ENCODE measurements around the gene NR5A2.

The NR5A2 gene

DNA sequence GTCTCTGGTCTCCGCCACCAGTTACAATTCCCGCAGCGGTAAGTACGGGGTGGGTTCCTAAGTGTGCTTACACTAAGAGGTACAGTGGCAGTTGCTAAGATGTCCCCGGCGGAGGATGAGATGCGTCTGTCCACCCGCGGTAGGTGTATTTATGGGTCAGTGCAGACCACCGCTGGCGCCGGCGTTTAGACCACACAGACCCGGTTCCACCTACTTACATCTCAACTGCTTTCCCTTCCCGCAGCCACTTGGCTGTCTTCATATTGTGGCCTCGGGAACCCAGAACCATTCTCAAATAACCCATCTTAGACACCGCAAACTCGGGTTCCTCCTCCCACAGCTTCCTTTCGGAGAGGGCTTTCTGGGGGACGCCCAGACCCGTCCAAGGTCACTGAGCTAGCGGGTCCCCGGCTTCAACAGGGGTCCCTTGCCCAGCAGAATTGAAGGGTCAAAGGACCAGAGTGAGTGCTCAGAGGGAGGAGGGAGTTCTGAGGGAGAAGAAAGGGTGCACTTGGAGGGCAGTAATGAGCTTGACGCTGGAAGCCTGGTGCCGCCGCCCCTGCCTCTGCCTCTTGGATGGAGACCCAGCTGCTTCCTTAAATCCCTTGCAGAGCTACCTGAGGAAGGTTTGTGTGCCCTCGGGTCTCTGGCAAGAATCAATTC lies 8.6 kb downstream of the NR5A2 start:
- DNase-seq (ENCODE audit: low read depth in 4 of 4, low spot score in 1 of 4), result no peak

DNA sequence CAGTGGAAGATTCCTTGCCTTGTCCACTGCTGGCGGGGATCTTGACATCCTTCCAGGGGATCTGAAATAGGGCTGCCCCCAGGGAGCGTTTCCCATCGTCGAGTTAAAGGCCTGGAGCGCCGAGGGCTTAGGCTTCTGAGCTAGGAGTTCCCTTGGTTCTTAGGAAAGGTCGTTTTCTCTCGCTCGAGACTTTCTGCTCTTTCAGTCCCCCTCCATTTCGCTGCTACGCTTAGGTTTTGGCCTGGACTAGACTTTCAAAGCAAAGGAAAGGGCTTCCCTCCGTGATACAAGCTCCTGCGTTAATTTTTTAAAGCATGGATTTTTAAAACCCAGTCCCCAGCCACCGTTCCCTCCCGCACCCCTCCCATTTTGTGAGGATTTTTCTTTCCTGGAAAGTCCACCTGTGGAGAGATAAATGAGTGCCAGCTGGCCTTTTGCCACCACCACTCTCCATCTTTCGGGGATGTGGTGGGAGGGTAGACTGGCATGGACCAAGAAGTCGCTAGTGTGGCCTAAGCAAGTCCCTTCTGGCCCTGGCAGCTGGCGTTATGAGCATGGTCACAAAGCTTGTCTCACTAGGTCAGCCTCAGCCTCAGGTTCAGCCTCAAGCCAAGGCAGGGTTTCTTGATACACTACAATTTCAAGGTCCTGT lies 9.2 kb downstream of the NR5A2 start:
- no peak for DNase-seq (ENCODE audit: low read depth in 4 of 4, low spot score in 1 of 4)

DNA sequence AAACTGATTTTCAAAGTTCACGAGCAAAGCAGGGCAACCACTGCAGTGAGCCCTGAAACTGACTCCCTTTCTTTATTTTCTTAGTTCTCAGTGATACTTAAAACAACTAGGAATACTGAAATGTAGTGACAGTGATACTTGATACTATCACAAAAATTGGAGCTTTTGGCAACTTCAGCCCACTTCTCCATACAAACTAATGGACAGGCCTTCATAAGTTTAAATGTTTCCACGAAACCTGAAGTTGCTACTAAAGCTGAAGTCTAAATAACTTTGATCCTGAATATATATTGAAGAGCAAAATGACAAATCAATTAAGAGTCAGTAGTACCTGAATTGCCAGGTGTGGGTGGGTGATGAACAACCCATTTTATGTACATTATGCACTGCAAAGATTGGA lies 10.0 kb downstream of the NR5A2 start:
- DNase-seq (ENCODE audit: low read depth in 4 of 4, low spot score in 1 of 4), result no peak

DNA sequence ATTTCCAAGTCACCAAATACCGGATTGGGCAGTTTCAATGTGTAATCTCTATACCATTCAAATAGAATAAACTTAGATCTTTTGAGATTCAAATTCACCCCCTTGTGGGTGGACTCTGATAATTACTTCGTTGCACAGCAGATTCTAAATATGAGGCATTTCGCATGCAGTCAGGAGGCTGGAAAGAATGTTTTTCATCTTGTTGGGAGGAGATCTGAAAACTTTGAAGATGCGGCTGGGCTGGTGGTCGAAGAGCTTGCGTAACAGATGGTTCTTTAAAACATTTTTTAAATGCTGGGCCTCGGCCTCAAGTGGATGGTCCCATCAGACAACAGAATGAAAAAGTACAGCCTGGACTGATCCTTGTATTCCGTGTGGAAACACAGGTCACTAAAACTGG lies 10.4 kb downstream of the NR5A2 start:
- no peak for DNase-seq (ENCODE audit: low read depth in 4 of 4, low spot score in 1 of 4)

DNA sequence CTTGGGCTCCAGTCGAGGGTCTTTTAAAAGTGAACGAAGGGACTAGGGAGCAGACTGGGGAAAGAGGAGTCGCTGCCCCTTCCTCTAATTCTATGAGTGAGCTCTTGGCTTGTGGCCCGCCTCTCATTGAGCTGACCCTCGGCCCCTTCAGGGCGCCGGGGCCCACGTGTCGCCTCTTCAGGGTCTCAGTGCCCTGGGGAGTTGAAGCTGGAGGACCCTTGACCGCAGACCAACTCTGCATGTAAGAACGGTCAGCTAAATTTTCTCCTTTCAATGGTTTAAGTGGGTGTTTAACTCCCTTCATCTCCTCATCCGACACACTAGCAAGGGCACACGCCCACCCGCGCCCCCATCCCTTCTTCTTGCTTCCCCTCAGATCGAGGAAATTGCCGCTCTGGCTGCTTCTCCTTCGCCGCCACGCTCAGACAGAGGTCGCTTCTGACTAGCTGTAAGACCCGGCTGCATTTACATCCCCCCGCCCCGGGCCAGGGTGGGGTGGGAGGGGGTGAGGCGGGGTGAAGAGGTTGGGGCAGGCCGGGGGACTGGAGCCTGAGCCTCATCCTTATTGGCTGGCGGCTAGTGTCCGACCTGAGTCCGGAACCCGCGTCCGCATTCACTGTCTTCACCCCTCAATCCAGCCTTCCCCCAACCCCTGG lies 10.9 kb downstream of the NR5A2 start:
- no peak for DNase-seq (ENCODE audit: low read depth in 4 of 4, low spot score in 1 of 4)

DNA sequence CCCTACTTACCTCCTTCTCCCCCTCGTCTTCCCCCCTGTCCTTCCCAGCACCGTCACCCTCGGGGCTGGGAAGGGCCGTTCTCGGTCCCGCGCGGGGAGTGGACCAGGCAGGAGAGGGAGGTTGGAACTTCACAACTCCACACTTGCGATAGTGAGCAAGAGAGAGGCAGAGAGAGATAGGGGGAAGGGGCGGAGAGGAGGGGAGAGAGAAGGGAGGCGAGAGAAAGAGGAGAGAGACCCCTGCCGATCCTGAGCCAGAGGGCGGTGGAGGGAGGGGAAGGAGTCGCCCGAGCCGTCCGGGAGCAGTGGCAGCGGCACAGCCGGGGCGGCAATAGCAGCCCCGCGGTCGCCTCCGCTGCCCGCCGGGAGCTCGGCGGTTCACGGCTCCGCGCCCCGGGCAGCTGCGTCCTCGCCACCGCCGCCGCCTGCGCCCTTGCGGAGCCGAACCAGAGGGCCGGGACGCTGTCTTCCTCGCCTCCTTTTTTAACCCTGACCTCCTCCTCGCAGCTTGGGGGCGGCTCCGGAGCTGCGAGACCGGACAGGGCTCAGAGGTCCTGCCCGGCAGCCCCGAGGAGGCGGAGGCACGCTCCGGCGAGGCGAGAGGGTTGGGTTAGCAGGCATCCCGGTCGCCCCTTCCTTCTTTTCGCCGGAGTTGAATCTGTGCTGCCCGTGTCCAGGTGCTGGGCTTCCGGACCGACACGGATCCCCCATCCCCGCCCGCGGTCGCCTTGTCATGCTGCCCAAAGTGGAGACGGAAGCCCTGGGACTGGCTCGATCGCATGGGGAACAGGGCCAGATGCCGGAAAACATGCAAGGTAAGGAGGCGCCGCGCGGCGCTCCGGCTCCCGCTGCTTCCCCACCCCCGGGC lies 11.7 kb downstream of the NR5A2 start:
- no peak for DNase-seq (ENCODE audit: low read depth in 4 of 4, low spot score in 1 of 4)

DNA sequence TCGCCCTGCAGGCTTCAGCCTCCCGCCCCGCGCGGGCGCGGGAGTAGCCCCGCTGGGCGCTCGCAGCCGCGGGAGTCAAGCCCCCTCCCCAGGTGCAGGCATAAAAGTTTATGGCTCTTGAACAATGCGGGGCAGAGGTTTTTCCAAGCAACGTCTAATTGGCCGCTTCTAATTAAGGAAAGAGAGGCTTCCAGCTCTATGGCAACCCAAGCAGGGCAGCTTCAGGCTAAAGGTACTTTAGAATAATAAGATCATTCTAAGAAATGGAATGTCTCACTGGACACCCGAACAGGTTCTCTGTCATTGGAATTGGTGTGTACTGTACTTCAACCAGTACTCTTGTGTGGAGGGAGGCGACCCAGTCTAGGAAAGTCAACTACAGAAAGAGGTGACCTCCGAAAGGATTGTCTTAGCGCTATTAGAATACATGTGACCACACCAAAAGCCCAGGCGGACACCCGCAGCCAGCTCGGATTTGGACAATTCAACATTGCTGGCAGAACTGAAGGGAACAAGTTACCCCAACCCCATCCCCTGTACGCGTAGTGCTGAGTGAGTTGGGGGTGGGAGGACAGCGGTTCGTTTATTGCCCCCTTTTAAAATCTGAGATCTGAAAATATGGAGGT lies 12.5 kb downstream of the NR5A2 start:
- DNase-seq (ENCODE audit: low read depth in 4 of 4, low spot score in 1 of 4), result no peak

DNA sequence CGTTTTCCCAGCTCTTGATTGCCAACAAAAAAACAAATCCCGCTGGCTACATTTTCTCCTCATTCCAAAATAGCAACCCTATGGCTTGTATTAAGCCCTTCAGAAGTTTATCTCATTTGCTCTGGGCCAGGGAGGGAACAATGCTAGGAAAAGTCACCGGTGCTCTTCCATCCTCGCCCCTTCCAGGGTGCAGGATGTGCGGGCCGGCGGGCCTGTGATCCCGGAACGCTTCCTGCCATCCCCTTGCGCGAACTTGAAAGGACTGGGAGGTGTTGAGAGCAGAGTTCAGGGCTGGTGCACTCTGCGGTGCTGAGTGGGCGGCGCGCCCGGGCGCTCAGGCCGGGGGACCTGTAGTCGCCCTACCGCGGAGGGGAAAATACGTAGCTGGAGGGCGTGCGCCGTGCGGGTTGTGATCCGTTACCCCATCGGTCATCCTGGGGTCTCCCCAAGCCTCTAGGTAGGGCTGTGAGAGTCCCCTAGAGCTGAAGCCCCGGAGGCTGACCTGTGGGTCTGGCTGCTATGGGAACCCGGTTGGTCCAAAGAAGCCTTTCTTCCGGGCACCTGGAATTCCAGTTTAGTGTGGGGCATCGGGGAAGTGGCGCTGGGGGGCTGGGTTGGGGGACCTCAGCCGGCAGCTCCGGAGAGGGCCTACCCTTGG lies 13.1 kb downstream of the NR5A2 start:
- no peak for DNase-seq (ENCODE audit: low read depth in 4 of 4, low spot score in 1 of 4)

DNA sequence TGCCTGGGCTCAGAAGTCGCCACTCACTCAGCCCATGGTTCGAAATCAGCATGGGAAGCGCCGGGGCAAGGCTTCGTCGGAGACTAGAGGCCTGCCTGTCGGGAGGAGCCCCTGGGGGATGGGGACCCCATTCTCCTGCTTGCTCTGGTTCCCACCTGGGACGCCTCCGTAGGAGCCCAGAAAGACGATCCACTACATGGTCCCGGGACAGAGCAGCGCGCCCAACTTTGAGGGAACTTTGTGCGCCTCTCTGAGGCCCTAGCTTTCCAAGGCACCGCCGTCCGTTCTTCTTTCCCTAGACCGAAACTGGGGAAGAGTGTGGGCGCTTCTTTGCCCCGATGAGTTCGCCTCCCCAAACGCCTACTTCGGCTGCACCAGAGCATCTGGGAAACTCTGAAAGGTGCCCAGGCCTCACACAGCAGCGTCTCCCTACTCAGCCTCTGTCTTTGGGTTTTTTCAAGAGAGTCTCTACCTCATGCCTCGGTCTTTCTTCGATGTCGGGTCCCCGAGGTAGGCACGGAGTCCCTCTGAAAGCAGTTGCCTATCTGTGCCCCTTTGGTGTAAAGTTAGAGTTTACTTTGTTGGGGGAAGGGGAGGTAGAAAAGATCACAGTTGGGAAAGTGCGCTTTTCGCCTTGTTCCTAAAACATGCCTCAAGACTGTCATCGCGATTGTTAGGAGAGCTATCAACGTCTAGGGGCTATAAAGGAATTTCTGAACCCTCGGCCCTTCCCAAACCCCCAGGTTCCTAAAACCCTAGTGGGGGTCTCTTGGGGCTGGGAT lies 14.0 kb downstream of the NR5A2 start:
- no peak for DNase-seq (ENCODE audit: low read depth in 4 of 4, low spot score in 1 of 4)

DNA sequence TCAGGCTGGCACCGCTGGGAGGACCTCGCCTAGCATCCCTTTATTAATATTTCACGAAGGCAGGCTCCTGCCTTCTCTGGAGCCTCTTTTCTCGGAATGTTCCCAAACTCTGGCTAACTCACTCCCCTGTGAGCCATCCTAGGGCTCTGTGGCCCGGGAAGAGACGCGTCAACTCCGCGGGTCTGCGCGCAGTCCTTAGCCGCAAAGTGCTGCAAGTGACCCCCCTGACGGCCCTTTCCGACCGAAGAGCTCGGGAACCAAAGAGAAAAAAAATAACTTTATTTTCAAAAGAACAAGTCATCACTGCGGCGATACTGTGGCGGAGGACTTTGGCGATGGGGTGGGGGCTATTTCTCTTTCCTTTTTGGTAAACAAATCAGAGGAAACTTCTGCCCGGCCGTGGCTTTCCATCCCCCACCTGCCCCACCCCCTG lies 14.6 kb downstream of the NR5A2 start:
- no peak for DNase-seq (ENCODE audit: low read depth in 4 of 4, low spot score in 1 of 4)

DNA sequence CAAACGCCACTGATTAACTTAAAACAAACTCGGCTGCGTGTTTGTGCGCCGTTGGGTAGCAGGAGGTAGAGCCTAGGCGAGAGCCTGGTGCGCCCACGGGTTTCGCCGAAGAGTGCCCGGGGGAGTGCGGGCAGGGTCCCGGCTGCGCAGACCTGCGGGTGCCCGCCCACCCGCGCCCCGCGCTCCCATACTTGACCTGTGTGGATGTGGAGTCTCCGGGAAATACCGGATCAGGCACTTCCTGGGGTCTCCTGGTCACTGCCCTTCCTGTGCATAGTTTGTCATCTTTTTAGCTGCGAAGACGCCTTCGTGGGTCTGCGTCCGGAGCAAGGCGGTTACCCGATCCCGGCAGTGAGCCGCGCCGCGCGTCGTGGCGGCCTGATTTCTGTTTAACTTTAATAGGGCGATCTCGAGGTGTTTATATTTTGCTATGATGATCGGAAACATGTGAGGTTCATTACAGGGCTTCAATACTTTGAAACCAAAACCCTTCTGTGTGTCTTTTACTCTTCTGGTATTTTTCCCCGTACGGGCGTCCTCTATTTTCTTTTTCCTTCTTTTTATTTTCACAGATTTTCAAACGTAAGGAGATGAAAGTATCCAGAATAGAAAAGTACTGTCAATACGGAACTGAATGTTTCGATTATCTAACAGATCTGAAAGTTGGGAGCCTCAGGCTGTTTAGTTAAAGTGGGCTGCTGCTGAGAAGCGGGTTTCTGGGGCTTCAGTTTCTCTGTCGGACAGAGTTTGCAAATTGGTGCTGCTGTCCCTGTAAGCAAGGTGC lies 15.2 kb downstream of the NR5A2 start:
- no peak for DNase-seq (ENCODE audit: low read depth in 4 of 4, low spot score in 1 of 4)

DNA sequence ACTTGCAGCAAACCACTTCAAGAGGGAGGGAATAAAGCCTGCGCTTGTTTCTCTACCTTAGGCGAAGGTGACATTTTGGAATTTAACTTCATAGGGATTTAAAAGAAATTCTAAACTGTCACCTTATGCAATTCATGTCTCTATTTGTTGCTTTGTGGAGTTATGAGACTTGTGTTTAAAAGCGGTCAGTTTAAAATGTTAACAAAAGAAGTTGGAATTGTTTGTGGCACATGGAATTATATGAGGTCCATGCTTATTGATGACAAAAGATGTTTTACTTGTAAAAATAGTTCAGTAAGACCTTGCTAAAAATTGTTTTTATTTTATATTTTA lies 15.8 kb downstream of the NR5A2 start:
- no peak for DNase-seq (ENCODE audit: low read depth in 4 of 4, low spot score in 1 of 4)

DNA sequence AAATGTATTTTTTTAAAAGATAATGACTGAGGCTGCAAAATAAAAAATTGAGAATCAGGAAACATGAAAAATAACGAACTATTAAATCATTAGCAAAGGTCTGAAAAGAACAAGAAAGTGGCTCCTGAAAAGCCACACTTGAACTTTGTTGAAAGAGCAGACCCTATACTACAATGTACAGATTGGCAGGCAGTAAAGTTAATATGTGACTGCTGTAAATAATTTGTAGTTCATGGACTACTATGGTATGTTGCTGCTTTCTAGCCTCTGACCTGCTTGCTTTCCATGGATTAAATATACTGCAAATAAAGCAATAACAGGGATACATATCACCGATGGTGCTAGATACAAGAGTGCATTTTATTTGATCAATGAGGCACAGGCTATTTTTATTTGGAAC lies 18.6 kb downstream of the NR5A2 start:
- DNase-seq (ENCODE audit: low read depth in 4 of 4, low spot score in 1 of 4), result no peak

DNA sequence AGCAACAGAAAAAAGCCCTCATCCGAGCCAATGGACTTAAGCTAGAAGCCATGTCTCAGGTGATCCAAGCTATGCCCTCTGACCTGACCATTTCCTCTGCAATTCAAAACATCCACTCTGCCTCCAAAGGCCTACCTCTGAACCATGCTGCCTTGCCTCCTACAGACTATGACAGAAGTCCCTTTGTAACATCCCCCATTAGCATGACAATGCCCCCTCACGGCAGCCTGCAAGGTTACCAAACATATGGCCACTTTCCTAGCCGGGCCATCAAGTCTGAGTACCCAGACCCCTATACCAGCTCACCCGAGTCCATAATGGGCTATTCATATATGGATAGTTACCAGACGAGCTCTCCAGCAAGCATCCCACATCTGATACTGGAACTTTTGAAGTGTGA lies 20.7 kb downstream of the NR5A2 start:
- DNase-seq (ENCODE audit: low read depth in 4 of 4, low spot score in 1 of 4), result no peak

DNA sequence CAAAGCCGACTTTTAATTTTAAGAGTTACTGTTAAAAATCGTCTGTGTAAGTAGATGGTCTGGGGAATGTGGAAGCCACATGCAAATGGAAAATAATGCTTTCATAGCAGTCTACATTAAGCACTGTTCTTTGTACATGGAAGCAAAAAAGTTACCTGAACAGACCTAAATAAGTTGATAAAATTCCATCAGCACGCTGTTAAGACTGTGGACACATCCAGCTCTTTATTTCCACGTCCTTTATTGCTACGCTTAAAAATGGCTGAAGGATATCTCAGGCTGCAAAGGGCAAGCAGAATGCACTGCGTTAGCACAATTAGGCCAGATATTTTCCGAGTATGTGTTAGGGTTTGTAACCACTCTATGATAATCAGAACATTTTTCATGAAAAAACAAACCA lies 22.3 kb downstream of the NR5A2 start:
- DNase-seq (ENCODE audit: low read depth in 4 of 4, low spot score in 1 of 4), result no peak

DNA sequence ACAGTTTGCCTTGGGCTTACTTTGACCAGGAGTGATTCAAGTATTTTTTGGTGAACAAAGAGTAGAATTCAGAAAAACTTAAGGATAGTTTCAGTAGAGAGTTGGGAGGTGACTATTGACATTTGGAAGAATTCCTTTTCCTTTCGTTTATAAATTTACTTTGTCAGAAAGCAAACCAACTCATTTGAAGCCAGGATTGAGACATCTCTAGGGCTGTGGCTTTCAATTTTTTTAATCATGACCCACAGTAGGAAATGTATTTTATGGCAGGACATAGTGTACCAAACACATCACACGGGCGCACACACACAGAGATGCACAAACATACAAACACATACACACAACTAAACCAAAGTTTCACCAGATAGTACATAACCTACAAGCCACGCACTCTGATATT lies 24.1 kb downstream of the NR5A2 start:
- DNase-seq (ENCODE audit: low read depth in 4 of 4, low spot score in 1 of 4), result no peak

DNA sequence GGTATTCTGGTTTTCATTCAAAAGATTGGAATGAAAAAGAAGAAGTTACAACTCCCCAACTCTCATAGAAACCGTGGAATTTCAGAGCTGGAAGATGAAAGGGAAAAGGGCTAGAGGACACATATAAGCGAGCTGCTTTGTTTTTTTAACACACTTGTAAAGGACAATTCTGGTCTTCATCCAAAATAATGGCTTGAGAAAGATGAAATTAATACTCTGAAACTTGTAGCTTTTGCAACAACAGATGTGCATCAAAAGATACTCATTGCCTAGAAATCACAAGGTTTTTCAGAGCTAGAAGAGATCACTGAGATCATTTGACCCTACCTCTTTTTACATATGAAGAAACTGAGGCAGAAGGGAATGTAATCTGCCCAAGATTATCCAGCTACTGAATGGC lies 25.6 kb downstream of the NR5A2 start:
- no peak for DNase-seq (ENCODE audit: low read depth in 4 of 4, low spot score in 1 of 4)

DNA sequence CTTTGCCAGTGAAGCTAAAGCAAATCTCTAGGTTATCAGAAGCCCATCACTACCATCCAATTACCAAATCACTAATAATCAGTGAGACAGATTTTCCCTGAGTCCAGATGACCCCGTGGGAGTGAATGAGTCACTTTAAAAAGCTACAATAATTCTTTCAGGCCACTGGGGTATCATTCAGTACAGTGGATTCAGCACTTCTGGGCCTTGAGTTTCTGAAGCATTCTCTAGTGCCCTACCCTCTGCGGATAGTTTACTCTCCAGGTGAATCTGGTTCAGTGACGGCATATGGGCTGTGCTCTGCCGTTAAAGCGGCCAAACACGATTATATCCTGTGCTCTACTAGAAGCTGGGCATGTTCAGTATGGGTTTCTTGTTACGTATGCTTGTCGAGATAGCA lies 26.1 kb downstream of the NR5A2 start:
- DNase-seq (ENCODE audit: low read depth in 4 of 4, low spot score in 1 of 4), result no peak

DNA sequence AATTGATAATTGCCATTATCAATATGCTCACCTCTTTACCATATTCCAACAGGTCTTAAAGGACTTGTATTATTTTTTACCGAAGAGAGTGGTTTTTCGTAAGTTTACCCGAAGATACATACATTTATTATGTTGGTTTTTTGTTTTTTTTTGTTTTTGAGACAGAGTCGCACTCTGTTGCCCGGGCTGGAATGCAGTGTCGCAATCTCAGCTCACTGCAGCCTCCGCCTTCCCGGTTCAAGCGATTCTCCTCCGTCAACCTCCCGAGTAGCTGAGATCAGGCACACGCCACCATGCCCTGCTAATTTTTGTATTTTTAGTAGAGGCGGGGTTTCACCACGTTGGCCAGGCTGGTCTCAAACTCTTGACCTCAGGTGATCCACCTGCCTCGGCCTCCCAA lies 30.8 kb downstream of the NR5A2 start:
- DNase-seq (ENCODE audit: low read depth in 4 of 4, low spot score in 1 of 4), result no peak
